Ureter (tissue), 1 donor: Measurements from ENCODE around the gene BICDL2. TPM values are rescaled to one million over a fixed set of nuclear protein-coding genes. Genes with fewer than 3 reads are reported as not detected.
A peak's percentile ranks its signal among the peaks of the same experiment; 100 is the strongest.

Experiments used
- DNase-seq: peaks from one replicate; pipeline ENCODE4 v3.0.0-alpha.2; 2020; ENCODE audit warnings: low spot score
- total RNA-seq: library from RNA; stranded (reverse); gene quantifications from one replicate; pipeline ENCODE4 v1.2.4, GENCODE V29; 2023
- donor health status: DM: yes; HTN: yes; CAD: no.

BICDL2 gene
- total RNA-seq, 1 donor from 2014 or later = 94.3 TPM

DNA sequence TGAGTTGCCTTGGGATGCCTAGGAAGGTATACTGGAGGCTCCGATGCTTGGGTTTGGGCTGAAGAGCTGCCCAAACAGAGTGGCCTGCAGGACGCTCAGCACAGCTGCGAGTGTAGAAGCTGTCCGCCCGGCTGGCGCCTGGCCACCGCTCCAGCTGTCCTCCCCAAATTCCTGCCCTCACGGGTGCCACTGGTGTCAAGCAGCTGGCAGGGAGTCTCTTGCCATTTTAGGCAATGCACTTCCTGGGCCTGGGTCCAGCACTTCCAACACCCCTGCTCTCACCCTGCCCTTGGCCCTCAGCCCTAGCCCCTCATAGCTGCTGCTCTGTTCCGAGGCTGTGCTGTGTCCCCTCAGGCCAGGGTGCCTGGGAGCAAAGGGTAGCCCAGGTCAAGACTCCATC, 51.3 kb downstream of the BICDL2 start:
- DNase-seq = no peak

DNA sequence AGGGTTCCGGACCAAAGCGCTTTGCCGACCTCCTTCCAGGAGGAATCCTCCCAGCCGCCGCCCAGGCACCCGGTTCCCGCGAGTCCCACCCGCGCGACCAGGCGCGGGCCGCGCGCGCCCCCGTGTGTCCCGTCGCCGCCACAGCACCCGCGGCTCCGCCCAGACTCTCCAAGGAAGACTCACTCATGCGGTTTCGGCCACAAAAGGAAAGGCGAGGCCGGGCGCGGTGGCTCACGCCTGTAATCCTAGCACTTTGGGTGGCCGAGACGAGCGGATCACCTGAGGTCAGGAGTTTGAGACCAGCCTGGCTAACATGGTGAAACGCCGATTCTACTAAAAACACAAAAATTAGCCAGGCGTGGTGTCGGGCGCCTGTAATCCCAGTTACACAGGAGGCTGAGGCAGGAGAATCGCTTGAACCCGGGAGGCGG, 53.0 kb downstream of the BICDL2 start:
- DNase-seq = peak; percentile 86

DNA sequence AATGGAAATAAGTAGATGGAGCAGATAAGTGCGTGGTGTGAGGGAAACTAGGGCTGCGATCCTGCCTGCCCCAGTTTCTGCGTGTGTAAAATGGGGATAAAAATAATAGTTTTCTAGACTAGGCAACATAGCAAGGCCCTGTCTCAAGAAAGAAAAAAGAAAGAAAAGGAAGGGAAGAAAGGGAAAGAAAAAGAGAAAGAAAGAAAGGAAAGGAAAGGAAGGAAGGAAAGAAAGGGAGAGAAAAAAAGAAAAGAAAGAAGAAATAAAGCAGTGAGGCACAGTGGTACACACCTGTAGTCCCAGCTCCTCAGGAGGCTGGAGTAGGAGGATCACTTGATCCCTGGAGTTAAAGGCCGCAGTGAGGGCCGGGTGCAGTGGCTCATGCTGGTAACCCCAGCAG, 54.3 kb downstream of the BICDL2 start:
- DNase-seq = no peak

DNA sequence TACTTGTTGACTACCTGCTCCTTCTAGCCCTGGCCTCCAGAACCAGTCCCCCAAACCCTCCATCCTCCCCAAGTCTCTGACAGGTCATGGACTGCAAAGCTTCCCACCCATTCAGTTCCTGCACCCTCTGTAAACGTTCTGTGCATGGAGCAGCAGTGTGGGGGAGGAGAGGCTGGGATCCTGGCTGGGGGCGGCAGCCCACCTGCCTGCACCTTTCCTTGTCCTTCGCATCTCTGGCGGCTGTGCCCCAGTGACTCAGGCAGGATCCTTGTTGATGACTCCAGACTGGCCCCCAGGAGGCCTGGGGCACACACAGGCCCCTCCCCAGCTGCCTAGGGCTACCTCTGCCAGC, 54.9 kb downstream of the BICDL2 start:
- DNase-seq = no peak

DNA sequence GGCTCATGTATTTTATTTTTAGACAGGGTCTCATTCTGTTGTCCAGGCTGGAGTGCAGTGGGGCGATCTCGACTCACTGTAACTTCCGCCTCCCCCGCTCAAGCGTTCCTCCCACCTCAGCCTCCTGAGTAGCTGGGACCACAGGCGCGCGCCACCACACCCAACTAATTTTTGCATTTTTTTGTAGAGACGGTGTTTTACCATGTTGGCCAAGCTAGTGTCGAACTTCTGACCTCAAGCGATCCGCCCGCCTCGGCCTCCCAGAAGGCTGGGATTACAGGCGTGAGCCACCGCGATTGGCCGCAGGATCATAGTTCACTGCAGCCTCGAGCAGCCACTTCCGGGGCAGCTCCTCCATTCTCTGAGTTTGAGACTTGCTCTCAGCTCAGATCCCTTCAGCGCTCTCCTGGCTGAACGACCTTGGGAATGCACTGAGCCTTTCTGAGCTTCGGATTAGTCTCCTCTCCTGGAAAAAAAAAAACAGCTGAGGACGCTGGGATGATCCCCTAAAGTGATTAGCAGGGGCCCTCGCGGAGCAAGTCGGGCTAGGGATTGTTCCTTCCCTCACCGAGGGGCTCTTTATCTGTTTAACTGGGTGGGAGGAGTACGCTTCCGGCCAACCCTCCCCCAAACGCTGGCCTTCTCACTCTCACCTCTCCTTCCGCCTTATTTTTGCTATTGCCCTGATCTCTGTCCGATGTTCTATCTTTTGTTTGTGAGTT, 55.4 kb downstream of the BICDL2 start:
- DNase-seq = no peak

DNA sequence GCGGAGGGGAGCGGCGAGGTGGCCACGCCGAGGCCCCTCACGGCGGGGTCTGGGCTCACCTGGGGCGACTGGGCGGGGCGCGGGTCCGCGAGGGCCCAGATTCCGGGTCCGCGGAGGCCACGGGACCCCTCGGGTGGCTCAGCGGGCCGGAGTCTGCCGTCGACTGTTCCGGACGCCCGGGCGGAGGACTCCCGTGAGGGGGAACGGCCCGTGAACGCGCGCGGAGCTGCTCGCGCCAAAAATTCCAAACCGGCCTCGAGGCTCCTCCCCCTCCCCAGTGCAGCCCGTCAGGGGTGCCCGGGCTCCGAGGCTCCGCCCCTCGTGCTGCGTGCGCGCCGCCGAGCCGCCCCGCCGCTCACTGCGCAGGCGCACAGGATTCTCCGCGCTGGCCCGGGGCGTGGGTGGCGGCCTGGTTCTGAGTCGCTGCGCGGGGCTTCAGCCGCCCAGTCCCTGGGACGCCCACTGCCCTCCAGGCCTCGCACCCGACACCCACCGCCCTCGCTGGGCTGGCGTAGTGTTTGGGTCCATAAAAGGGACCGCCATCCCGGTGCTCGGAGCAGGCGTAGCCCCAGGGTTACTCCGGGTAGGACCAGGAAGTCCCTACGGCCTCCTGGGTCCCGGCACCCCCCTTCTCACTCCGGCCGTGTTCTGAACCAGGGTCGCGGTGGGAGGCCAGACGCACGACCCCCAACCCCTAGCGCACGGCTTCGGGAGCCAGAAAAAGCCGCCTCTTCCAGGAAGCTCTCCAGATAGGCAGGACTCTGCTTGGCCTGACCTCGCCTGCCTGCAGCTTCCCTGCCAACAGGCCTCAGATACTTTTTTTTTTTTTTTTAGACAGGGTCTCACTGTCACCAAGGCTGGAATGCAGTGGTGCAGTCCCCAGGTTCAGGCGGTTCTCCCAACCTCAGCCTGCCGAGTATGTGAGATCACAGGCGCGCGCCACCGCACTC, 56.2 kb downstream of the BICDL2 start, which contains the start of gene PKMYT1:
Gene PKMYT1 (minus strand): TSS at position 220 of the 950 bp plus-strand sequence. CDS start 789 bp downstream, outside the sequence.
- DNase-seq = peak; percentile 91

DNA sequence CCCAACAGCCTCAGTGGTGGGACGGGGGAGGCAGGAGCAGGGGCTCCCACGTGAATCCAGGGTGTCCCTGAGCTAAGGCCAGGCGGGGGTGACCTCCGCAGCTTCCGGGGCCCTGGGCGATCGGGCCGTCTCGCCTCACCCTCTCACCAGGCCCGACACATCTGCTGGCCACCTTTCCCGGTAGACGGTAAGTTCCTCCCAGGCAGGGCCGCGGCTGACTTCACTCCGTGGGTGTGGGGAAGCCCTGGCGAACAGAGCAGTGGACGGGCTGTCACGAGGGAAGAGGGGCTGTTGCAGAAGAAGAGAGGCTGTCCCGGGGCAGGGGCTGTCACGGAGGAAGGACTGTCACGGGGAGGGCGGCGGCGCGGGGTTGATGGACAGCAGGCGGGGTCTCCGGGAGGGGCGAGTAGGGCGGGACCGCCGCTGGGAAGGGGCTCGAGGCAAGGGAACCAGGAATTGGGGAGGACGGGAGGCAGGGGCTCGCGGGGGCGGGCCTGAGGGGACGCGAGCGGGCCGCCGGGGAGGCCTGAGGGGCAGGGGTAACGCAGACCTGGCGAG, 57.0 kb downstream of the BICDL2 start:
- DNase-seq = no peak

Other genes with a start within 250 kb of the BICDL2 start
- not detected for gene PRSS33, start 249.4 kb downstream of the BICDL2 start, total RNA-seq
- gene PRSS41, start 238.5 kb downstream of the BICDL2 start, total RNA-seq = not detected
- 1.3 TPM for gene PRSS21, start 219.7 kb downstream of the BICDL2 start, total RNA-seq
- 31.8 TPM for gene ZG16B, start 206.6 kb downstream of the BICDL2 start, total RNA-seq
- 41.2 TPM for gene PRSS22, start 178.8 kb downstream of the BICDL2 start, total RNA-seq
- 23.5 TPM for gene FLYWCH2, start 153.7 kb downstream of the BICDL2 start, total RNA-seq
- gene FLYWCH1, start 125.0 kb downstream of the BICDL2 start, total RNA-seq = 39.6 TPM
- gene KREMEN2, start 72.7 kb downstream of the BICDL2 start, total RNA-seq = not detected
- gene PAQR4, start 67.6 kb downstream of the BICDL2 start, total RNA-seq = 4.5 TPM
- gene PKMYT1, start 56.5 kb downstream of the BICDL2 start, total RNA-seq = 2.2 TPM
- gene CLDN9, start 24.0 kb downstream of the BICDL2 start, total RNA-seq = 0.42 TPM
- not detected for gene CLDN6, start 18.8 kb downstream of the BICDL2 start, total RNA-seq
- 27.7 TPM for gene TNFRSF12A, start 16.6 kb downstream of the BICDL2 start, total RNA-seq
- gene HCFC1R1, start 13.0 kb downstream of the BICDL2 start, total RNA-seq = 46.3 TPM
- 29.8 TPM for gene THOC6, start 12.9 kb downstream of the BICDL2 start, total RNA-seq
- gene MMP25, start 9.6 kb upstream of the BICDL2 start, total RNA-seq = 0.78 TPM
- gene IL32, start 28.7 kb upstream of the BICDL2 start, total RNA-seq = 13.7 TPM
- not detected for gene ZSCAN10, start 62.4 kb upstream of the BICDL2 start, total RNA-seq
- gene ZNF205, start 75.6 kb upstream of the BICDL2 start, total RNA-seq = 8.2 TPM
- gene ZNF213, start 98.1 kb upstream of the BICDL2 start, total RNA-seq = 12.6 TPM
- not detected for gene OR1F1, start 151.3 kb upstream of the BICDL2 start, total RNA-seq
- gene ZNF200, start 198.2 kb upstream of the BICDL2 start, total RNA-seq = 7.8 TPM
- 1.8 TPM for gene MEFV, start 219.7 kb upstream of the BICDL2 start, total RNA-seq
- gene ZNF263, start 246.5 kb upstream of the BICDL2 start, total RNA-seq = 40.3 TPM